A549 (cell line): ENCODE measurements around the gene ANO10.

Source experiments
- KDM1A ChIP-seq: fragments of 200-600 bp; sonication (generic); IDR thresholded peaks from 2 replicates; pipeline ENCODE4 v1.6.1; 2016; ENCODE audit warnings: low read depth, mild to moderate bottlenecking
- RARB ChIP-seq: fragments of 250-450 bp; sonication (Bioruptor Pico); IDR thresholded peaks from 2 replicates; pipeline ENCODE4 v1.8.0; 2021; ENCODE audit warnings: mild to moderate bottlenecking, moderate library complexity
- RFX5 ChIP-seq: fragments of 450-650 bp; IDR thresholded peaks from 2 replicates; pipeline ENCODE4 v1.7.1; 2014; ENCODE audit warnings: antibody characterized with exemption, mild to moderate bottlenecking, moderate library complexity

DNA sequence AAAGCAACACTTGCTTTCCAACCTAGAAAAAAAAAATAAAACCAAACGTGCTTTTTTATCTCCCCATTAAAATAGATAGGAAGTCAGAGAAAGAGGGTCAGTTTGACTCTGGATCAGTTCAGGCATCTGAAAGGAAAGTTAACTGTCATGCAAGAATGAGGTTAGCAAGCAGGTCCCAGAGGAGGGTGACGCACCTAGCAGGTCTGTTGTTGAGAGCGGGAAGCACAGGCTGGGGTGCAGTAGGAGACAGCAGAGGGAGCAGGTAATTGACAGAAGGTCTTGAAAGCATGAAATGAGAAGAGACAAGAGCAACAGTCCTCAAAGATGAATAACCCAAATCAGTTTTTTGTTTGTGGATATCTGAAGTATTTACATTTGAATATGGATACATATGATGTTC is 82.5 kb downstream of the ANO10 start:
- TF ChIP-seq RFX5 (no peak), RARB (CRISPR knock-in tag) (no peak), KDM1A (no peak)
